ENCODE results near the gene NINL.
"Not testable (repeated sequence)": the region's sequence is repeated elsewhere in the genome, so short reads cannot be mapped to it uniquely, and the experiment has no call there.

The NINL gene

DNA sequence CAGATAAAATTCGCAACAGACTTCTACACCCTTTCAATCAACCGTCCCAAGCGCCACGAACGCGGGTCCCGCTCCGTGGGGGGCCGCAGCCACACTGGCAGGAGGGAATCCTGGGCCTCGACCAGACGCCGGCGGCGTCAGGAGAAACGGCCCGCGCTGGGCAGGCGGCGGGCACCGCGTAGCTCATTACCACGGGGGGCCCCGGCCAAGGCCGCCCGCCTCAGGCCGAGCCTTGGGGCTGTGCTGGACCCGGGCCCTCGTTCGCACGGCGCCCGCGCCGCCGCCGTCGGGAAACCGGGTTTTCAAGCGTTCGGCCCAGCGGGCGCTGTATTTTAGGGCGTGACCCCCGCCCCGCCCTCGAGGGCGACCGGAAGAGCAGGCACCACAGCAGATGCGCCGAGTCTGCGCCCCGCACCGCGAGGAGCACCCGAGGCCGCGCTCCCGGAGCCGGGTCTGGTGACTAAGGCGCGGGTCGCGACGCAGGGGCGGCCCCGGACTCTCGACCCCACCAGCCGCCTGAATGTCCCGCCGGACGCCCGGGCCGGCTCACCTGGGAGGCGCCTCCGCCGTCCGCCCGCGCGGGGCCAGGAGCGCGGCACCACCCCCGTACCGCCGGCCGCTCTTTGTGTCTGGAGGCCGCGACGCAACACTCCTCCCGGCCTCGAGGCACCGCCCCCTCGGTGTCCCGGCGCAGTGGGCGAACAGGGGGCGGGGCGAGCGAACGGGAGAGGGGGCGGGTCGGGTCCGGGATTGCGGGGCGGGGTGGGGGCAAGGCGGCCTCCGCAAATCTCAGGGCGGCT, at the start of gene NINL:
Gene NINL, minus strand, starts transcription at position 627 of the 800 bp plus-strand sequence. CDS start 58,944 bp downstream, outside the sequence.
- H3K36me3 ChIP-seq = peaks cover 19% of the 10 kb centered on the region
- peak within 1 kb of the TSS; percentile 91 for H3K27ac ChIP-seq
- no peaks in the 10 kb centered on the region for H3K9me3 ChIP-seq (ENCODE audit: severe bottlenecking)
- TF ChIP-seq, protein P1, sequence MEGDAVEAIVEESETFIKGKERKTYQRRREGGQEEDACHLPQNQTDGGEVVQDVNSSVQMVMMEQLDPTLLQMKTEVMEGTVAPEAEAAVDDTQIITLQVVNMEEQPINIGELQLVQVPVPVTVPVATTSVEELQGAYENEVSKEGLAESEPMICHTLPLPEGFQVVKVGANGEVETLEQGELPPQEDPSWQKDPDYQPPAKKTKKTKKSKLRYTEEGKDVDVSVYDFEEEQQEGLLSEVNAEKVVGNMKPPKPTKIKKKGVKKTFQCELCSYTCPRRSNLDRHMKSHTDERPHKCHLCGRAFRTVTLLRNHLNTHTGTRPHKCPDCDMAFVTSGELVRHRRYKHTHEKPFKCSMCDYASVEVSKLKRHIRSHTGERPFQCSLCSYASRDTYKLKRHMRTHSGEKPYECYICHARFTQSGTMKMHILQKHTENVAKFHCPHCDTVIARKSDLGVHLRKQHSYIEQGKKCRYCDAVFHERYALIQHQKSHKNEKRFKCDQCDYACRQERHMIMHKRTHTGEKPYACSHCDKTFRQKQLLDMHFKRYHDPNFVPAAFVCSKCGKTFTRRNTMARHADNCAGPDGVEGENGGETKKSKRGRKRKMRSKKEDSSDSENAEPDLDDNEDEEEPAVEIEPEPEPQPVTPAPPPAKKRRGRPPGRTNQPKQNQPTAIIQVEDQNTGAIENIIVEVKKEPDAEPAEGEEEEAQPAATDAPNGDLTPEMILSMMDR (IDR thresholded peaks at IDR 0.05; ENCODE audit: low read depth, low read length) = no peak
- no peaks in the 10 kb centered on the region for H3K27me3 ChIP-seq (ENCODE audit: insufficient read depth, low read depth, severe bottlenecking)
- DNase-seq = peak; percentile 88
- H3K4me3 ChIP-seq (ENCODE audit: low read depth, low read length) = peak within 1 kb of the TSS; percentile 50

- no peak for DNase-seq
- TF ChIP-seq, protein P1 (IDR thresholded peaks at IDR 0.05; ENCODE audit: low read depth, low read length) = no peak
- H3K4me3 ChIP-seq (ENCODE audit: low read depth, low read length) = no peak overlapping the region
- H3K27ac ChIP-seq = no peak overlapping the region
- no peaks in the 10 kb centered on the region; the same call in 1 of the 2 replicates for H3K36me3 ChIP-seq
- peaks cover 7% of the 10 kb centered on the region for H3K9me3 ChIP-seq (ENCODE audit: severe bottlenecking)
- H3K27me3 ChIP-seq (ENCODE audit: insufficient read depth, low read depth, severe bottlenecking) = no peaks in the 10 kb centered on the region
Observed at GRCh38 chr20:25632940-25633790, 47.8 kb upstream of the NINL start.

DNA sequence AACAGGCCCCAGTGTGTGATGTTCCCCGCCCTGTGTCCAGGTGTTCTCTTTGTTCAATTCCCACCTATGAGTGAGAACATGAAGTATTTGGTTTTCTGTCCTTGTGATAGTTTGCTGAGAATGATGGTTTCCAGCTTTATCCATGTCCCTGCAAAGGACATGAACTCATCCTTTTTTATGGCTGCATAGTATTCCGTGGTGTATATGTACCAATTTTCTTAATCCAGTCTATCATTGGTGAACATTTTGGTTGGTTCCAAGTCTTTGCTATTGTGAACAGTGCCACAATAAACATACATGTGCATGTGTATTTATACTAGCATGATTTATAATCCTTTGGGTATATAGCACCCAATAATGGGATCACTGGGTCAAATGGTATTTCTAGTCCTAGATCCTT, 45.3 kb upstream of the NINL start:
- H3K27me3 ChIP-seq (ENCODE audit: insufficient read depth, low read depth, severe bottlenecking); H3K4me3 ChIP-seq (ENCODE audit: low read depth, low read length); DNase-seq; H3K36me3 ChIP-seq; H3K27ac ChIP-seq; H3K9me3 ChIP-seq (ENCODE audit: severe bottlenecking): not testable (repeated sequence)

DNA sequence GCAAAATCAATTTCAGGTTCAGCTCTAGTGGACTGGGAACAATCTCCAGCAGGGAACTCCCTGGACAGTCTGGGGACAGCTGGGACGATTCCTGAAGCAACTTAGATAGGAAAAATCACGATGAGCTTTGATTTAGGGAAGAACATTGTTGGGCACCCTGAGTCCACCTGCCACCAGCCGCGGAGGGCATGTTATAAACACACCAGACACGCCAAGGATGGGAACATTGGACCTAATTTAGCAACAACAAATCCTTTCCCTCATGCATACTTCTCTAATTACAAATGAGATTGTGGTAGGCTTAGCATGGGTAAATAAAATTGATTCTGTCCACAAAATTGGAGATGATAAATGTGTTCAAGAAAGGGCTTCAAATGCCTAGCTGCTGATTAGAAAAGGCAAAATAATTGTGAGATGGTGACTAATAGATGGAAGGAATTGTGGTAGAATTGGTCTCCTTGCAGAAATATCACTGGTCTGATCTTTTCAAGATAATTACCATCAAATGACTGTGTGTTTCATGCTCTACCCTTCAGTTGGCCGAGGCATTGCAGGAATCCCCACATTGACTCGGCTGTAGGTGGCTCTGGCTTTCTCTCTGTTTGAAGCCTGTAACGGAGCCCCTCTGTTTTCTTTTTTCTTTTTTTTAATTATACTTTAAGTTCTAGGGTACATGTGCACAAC, 44.6 kb upstream of the NINL start:
- DNase-seq = no peak
- TF ChIP-seq, protein P1 (IDR thresholded peaks at IDR 0.05; ENCODE audit: low read depth, low read length) = no peak
- Histone ChIP-seq H3K27me3 (ENCODE audit: insufficient read depth, low read depth, severe bottlenecking) (no peaks in the 10 kb centered on the region), H3K27ac (no peak overlapping the region), H3K9me3 (ENCODE audit: severe bottlenecking) (no peaks in the 10 kb centered on the region), H3K4me3 (ENCODE audit: low read depth, low read length) (no peak overlapping the region), H3K36me3 (no peaks in the 10 kb centered on the region; the same call in 1 of the 2 replicates)

GRCh38 chr20:25626779-25627178, 41.4 kb upstream of the NINL start:
- no peak for DNase-seq
- H3K27me3 ChIP-seq (ENCODE audit: insufficient read depth, low read depth, severe bottlenecking) = no peaks in the 10 kb centered on the region
- H3K36me3 ChIP-seq = no peaks in the 10 kb centered on the region; the same call in 1 of the 2 replicates
- no peak overlapping the region for H3K27ac ChIP-seq
- TF ChIP-seq, protein P1 (IDR thresholded peaks at IDR 0.05; ENCODE audit: low read depth, low read length) = no peak
- no peak overlapping the region for H3K4me3 ChIP-seq (ENCODE audit: low read depth, low read length)
- H3K9me3 ChIP-seq (ENCODE audit: severe bottlenecking) = no peaks in the 10 kb centered on the region

Data from WERI-Rb-1 (cell line).